HCT116 (cell line): ENCODE data around the gene GORASP1. TPM values are rescaled to one million over a fixed set of nuclear protein-coding genes. Genes with fewer than 3 reads are reported as not detected.

ENCODE experiments used
- ATAC-seq: fragments of 200-7000 bp; cut with Tn5 transposase; 2 replicates; pipeline ENCODE4 v1.9.1; 2020; ENCODE audit warnings: mild to moderate bottlenecking, moderate library complexity
- BruUV-seq: library from RNA; stranded (reverse); fragments of 400-500 nt; replicated peaks from 2 replicates; lab custom pipeline; 2021; lab: Mats Ljungman, UMichigan
- CTCF ChIA-PET: fragments of 300-600 bp; sonication (Branson Sonifier 250); formaldehyde crosslinking; loops from one replicate; lab custom pipeline; 2021; ENCODE audit warnings: antibody characterized with exemption; lab: Charles Lee
- POLR2A ChIA-PET: fragments of 300-600, 350-600 bp; sonication (Branson Sonifier 250); formaldehyde crosslinking; loops from one replicate; lab custom pipeline; 2021; ENCODE audit warnings: antibody characterized with exemption; lab: Charles Lee
- RAD21 ChIA-PET, 2 experiments: fragments of 300-600 bp; sonication (Branson Sonifier 250); formaldehyde crosslinking; loops; one replicate each; lab custom pipeline; 2023; ENCODE audit warnings: low total read pairs in 2 of 2; ENCODE audit not compliant: uncharacterized antibody in 2 of 2, unreplicated experiment in 2 of 2, low non-redundant PET in 1 of 2; lab: Charles Lee
- DNase-seq: peaks from one replicate; pipeline ENCODE4 v3.0.0-alpha.2; 2010; ENCODE audit warnings: low read depth, low spot score
- H2AFZ ChIP-seq: fragments of 200-600 bp; shearing (Covaris generic), sonication (generic); 2 replicates; pipeline ENCODE4 v1.6.1; 2017; ENCODE audit warnings: low read depth, mixed run types, mixed read lengths, antibody characterized with exemption, low read length; ENCODE audit not compliant: poor library complexity, severe bottlenecking
- H3K27ac ChIP-seq: 2 replicates; pipeline ENCODE4 v1.5.1; 2012; ENCODE audit warnings: low read depth, low read length
- H3K27me3 ChIP-seq: fragments of 200-600 bp; sonication (generic); 2 replicates; pipeline ENCODE4 v1.6.1; 2016; ENCODE audit warnings: mixed run types, low read length, mixed read lengths; ENCODE audit not compliant: insufficient read depth
- H3K36me3 ChIP-seq, 2 experiments: fragments of 200-500 bp in 1 of 2; fragments of 200-600 bp in 1 of 2; sonication (Bioruptor generic) in 1 of 2; sonication (generic) in 1 of 2; 2 replicates each; pipeline versions ENCODE4 v1.5.1 to v1.6.1; 2014 to 2016; ENCODE audit warnings: low read length in 2 of 2, inconsistent platforms in 1 of 2, mixed read lengths in 1 of 2, mixed run types in 1 of 2; ENCODE audit not compliant: insufficient read depth in 2 of 2, control insufficient read depth in 1 of 2
- H3K4me1 ChIP-seq, 2 experiments: fragments of 200-600 bp in 1 of 2; sonication (generic) in 1 of 2; 2 replicates each; pipeline versions ENCODE4 v1.5.1 to v1.6.1; 2012 to 2017; ENCODE audit warnings: low read length in 2 of 2, inconsistent platforms in 1 of 2, mild to moderate bottlenecking in 1 of 2, mixed read lengths in 1 of 2, mixed run types in 1 of 2, moderate library complexity in 1 of 2; ENCODE audit not compliant: insufficient read depth in 2 of 2, control insufficient read depth in 1 of 2
- H3K4me2 ChIP-seq: fragments of 200-600 bp; sonication (generic); 2 replicates; pipeline ENCODE4 v1.6.1; 2017; ENCODE audit warnings: mixed run types, low read length, mixed read lengths
- H3K4me3 ChIP-seq, 2 experiments: fragments of 200-600 bp in 1 of 2; sonication (generic) in 1 of 2; replicated peaks in 1 of 2; 2 replicates each; pipeline ENCODE4 v1.5.1; 2011 to 2016; ENCODE audit warnings: low read length in 2 of 2, control low read depth in 1 of 2, low read depth in 1 of 2, mild to moderate bottlenecking in 1 of 2, mixed read lengths in 1 of 2, mixed run types in 1 of 2
- H3K79me2 ChIP-seq: fragments of 200-600 bp; sonication (generic); 2 replicates; pipeline ENCODE4 v1.6.1; 2017; ENCODE audit warnings: mild to moderate bottlenecking, mixed run types, low read length, moderate library complexity, mixed read lengths; ENCODE audit not compliant: insufficient read depth
- H3K9ac ChIP-seq: fragments of 200-600 bp; sonication (generic); 2 replicates; pipeline ENCODE4 v1.6.1; 2016; ENCODE audit warnings: low read length, mixed read lengths
- H3K9me2 ChIP-seq: fragments of 200-600 bp; sonication (generic), shearing (Covaris generic); 2 replicates; pipeline ENCODE4 v1.6.1; 2017; ENCODE audit warnings: mixed run types, mild to moderate bottlenecking, moderate library complexity; ENCODE audit not compliant: insufficient read depth
- H3K9me3 ChIP-seq, 2 experiments: fragments of 200-500 bp in 1 of 2; fragments of 200-600 bp in 1 of 2; sonication (Bioruptor generic) in 1 of 2; sonication (generic) in 1 of 2; 2 replicates each; pipeline ENCODE4 v1.6.1; 2014 to 2017; ENCODE audit warnings: low read length in 2 of 2, mixed read lengths in 2 of 2, inconsistent platforms in 1 of 2, low read depth in 1 of 2, mild to moderate bottlenecking in 1 of 2, mixed run types in 1 of 2, moderate library complexity in 1 of 2; ENCODE audit not compliant: control insufficient read depth in 1 of 2, insufficient read depth in 1 of 2
- H4K20me1 ChIP-seq: fragments of 200-600 bp; sonication (generic), shearing (Covaris generic); 2 replicates; pipeline ENCODE4 v1.6.1; 2017; ENCODE audit warnings: mixed run types, mild to moderate bottlenecking, moderate library complexity; ENCODE audit not compliant: insufficient read depth
- CBX3 ChIP-seq: IDR thresholded peaks from 2 replicates; pipeline ENCODE4 v1.6.1; 2012; ENCODE audit warnings: low read depth
- EGR1 ChIP-seq: IDR thresholded peaks from 2 replicates; pipeline ENCODE4 v1.6.1; 2012; ENCODE audit warnings: low read depth
- EZH2phosphoT487 ChIP-seq: fragments of 200-600 bp; IDR thresholded peaks from 2 replicates; pipeline ENCODE4 v1.6.1; 2018; ENCODE audit warnings: antibody characterized with exemption, borderline replicate concordance
- POLR2AphosphoS5 ChIP-seq: IDR thresholded peaks from 2 replicates; pipeline ENCODE4 v1.6.1; 2011; ENCODE audit warnings: mild to moderate bottlenecking, low read depth, low read length, moderate library complexity
- RAD21 ChIP-seq: IDR thresholded peaks from 2 replicates; pipeline ENCODE4 v1.6.1; 2012; ENCODE audit warnings: low read depth, mild to moderate bottlenecking
- SIN3A ChIP-seq: IDR thresholded peaks from 2 replicates; pipeline ENCODE4 v1.6.1; 2012; ENCODE audit warnings: low read depth
- SP1 ChIP-seq: IDR thresholded peaks from 2 replicates; pipeline ENCODE4 v1.6.1; 2012; ENCODE audit warnings: low read depth
- TCF7L2 ChIP-seq: IDR thresholded peaks from 2 replicates; pipeline ENCODE4 v1.7.0; 2011; ENCODE audit warnings: borderline replicate concordance, inconsistent platforms; ENCODE audit not compliant: insufficient read depth, insufficient read length; ENCODE audit errors: extremely low read depth
- ZFX ChIP-seq: fragments of 450-650 bp; IDR thresholded peaks from 2 replicates; pipeline ENCODE4 v1.6.1; 2017
- ZNF274 ChIP-seq: fragments of 200-500 bp; sonication (Bioruptor generic); IDR thresholded peaks from 2 replicates; pipeline ENCODE4 v1.6.1; 2014; ENCODE audit warnings: mild to moderate bottlenecking, low read depth, low read length, inconsistent platforms
- intact Hi-C: fragments of 100-400 bp; cut with micrococcal nuclease; formaldehyde crosslinking; loops from 2 replicates; pipeline ENCODE4 v1.10.0; 2022
- total RNA-seq: library from RNA; stranded (reverse); gene quantifications from one replicate; pipeline ENCODE4 v1.2.1, GENCODE V29; 2021; ENCODE audit not compliant: unreplicated experiment
- TF ChIP-seq, protein P1 (sequence below), 3 experiments: fragments of 200-600 bp in 1 of 3; sonication (generic) in 1 of 3; IDR thresholded peaks in 2 of 3; conservative IDR thresholded peaks in 1 of 3; 2 replicates each; pipeline ENCODE4 v1.5.1; 2012 to 2017; ENCODE audit warnings: low read depth in 2 of 3, low read length in 2 of 3, antibody characterized with exemption in 1 of 3, borderline replicate concordance in 1 of 3, control low read depth in 1 of 3, mild to moderate bottlenecking in 1 of 3, mixed read lengths in 1 of 3, mixed run types in 1 of 3, moderate library complexity in 1 of 3; ENCODE audit not compliant: insufficient read depth in 1 of 3
- TF ChIP-seq, protein P2 (sequence below): IDR thresholded peaks from 2 replicates; pipeline ENCODE4 v1.6.1; 2012
- TF ChIP-seq, protein P3 (sequence below): IDR thresholded peaks from 2 replicates; pipeline ENCODE4 v1.6.1; 2012; ENCODE audit warnings: low read depth

Gene GORASP1
- total RNA-seq, 1 experiment from 2014 or later: 38.8 TPM

DNA sequence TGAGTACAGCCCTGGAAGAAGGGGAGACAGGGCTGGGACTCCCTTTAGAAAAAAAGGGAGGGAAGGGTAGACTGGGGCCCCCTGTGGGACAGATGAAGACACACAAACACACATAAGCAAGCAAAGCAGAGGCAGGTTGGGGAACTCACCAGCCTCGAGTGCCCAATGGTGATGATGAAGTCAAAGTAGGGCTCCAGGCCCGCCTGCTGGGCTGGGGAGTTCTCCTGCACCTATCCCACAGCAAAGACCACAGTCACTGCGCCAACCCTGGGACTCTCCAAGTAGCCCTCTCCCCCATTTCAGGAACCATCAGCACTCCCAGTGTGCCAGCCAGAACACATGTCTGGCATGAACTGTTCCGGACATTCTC lies 4.1 kb downstream of the GORASP1 start:
- H3K79me2 ChIP-seq: peaks cover 19% of the 10 kb centered on the region; the same call in 1 of the 2 replicates
- peaks cover 14 to 21% of the 10 kb centered on the region in 2 experiments for H3K4me1 ChIP-seq
- TF ChIP-seq, protein P1, sequence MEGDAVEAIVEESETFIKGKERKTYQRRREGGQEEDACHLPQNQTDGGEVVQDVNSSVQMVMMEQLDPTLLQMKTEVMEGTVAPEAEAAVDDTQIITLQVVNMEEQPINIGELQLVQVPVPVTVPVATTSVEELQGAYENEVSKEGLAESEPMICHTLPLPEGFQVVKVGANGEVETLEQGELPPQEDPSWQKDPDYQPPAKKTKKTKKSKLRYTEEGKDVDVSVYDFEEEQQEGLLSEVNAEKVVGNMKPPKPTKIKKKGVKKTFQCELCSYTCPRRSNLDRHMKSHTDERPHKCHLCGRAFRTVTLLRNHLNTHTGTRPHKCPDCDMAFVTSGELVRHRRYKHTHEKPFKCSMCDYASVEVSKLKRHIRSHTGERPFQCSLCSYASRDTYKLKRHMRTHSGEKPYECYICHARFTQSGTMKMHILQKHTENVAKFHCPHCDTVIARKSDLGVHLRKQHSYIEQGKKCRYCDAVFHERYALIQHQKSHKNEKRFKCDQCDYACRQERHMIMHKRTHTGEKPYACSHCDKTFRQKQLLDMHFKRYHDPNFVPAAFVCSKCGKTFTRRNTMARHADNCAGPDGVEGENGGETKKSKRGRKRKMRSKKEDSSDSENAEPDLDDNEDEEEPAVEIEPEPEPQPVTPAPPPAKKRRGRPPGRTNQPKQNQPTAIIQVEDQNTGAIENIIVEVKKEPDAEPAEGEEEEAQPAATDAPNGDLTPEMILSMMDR (IDR thresholded peaks at IDR 0.05 in 2 of 3, conservative IDR thresholded peaks at IDR 0.05 in 1 of 3; ENCODE audit: borderline replicate concordance in 1 of 3, insufficient read depth in 1 of 3, low read depth in 2 of 3, low read length in 2 of 3): peak in 2 of 3 experiments; percentile 21 to 27; a peak in 2 of 6 replicates
- no peak for TF ChIP-seq CBX3
- peaks cover 6 to 10% of the 10 kb centered on the region in 2 experiments; a peak in 3 of 4 replicates for H3K36me3 ChIP-seq
- no peak overlapping the region for H3K27ac ChIP-seq
- H3K9me3 ChIP-seq: no peaks in the 10 kb centered on the region
- no peaks in the 10 kb centered on the region for H4K20me1 ChIP-seq
- ChIA-PET RAD21 (no interaction called here), CTCF (interaction anchor here (1.5 kb wide), 1 partner anchor 185 kb away, joined by 5 read pairs; no protein-coding TSS in a partner anchor), POLR2A (no interaction called here)
- H3K4me2 ChIP-seq: no peak overlapping the region
- no peak for ATAC-seq
- no TSS peak for BruUV-seq
- H2AFZ ChIP-seq: no peak overlapping the region
- no peak overlapping the region for H3K4me3 ChIP-seq
- intact Hi-C loops: loop anchor here (5.0 kb wide), 1 partner anchor 79 kb away; no protein-coding TSS in a partner anchor
- no peaks in the 10 kb centered on the region for H3K9me2 ChIP-seq
- no peaks in the 10 kb centered on the region for H3K27me3 ChIP-seq
- DNase-seq: no peak
- no peak overlapping the region for H3K9ac ChIP-seq

DNA sequence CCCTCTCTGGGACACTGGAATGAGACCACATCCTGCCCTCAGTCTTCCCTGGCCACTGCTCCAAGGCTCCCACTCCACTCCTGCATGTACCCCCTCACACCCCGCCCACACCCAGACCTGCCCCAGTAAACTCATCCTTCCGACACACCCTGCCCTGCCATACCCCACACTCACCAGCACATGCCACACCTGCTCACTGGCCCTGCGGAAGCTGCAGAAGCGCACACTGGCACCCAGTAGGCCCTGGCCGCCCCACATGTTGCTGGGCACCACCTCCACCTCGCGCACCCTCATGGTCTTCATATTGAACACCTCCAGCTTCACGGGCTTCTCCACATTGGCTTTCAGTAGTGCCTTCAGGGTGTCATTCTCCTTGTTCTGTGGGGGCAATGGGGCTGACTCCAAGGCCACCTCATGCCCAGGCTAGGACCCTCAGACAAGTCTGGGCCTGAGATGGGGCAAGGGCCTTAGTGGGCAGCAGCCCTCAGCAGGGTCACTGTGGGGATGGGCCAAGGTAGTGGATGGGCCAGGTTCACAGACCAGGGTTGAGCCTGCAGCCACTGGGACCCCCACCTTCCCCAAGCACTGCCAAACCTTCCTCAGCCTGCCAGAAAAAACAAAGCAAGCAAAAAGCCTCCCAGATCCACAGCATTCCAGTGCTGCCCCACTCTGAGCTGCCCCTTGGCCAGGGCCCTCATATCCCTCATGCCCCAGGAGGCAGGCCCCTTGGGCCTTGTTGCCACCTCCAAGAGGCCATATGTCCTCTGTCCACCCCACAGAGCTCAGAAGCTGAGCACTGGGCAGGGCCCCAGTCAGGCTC lies 4.7 kb downstream of the GORASP1 start:
- ChIA-PET RAD21 (no interaction called here), CTCF (interaction anchor here (1.5 kb wide), 1 partner anchor 186 kb away, joined by 5 read pairs; no protein-coding TSS in a partner anchor), POLR2A (no interaction called here)
- Histone ChIP-seq H3K9me2 (no peaks in the 10 kb centered on the region), H3K4me3 (no peak overlapping the region), H4K20me1 (no peaks in the 10 kb centered on the region), H3K36me3 (peaks cover 6 to 10% of the 10 kb centered on the region in 2 experiments; a peak in 3 of 4 replicates), H3K79me2 (peaks cover 19% of the 10 kb centered on the region; the same call in 1 of the 2 replicates), H3K4me2 (no peak overlapping the region), H3K27me3 (no peaks in the 10 kb centered on the region), H3K9ac (no peak overlapping the region), H3K9me3 (no peaks in the 10 kb centered on the region), H3K27ac (no peak overlapping the region), H2AFZ (no peak overlapping the region), H3K4me1 (peaks cover 10 to 15% of the 10 kb centered on the region in 2 experiments)
- no TSS peak for BruUV-seq
- intact Hi-C loops: loop anchor here (5.0 kb wide), 1 partner anchor 80 kb away; no protein-coding TSS in a partner anchor
- ATAC-seq (no peak), DNase-seq (no peak)
- TF ChIP-seq, protein P2, sequence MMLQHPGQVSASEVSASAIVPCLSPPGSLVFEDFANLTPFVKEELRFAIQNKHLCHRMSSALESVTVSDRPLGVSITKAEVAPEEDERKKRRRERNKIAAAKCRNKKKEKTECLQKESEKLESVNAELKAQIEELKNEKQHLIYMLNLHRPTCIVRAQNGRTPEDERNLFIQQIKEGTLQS: no peak
- TF ChIP-seq TCF7L2: no peak
- TF ChIP-seq POLR2AphosphoS5: no peak
- no peak for TF ChIP-seq EZH2phosphoT487
- no peak for TF ChIP-seq SP1
- no peak for TF ChIP-seq RAD21
- TF ChIP-seq EGR1: no peak
- TF ChIP-seq, protein P3, sequence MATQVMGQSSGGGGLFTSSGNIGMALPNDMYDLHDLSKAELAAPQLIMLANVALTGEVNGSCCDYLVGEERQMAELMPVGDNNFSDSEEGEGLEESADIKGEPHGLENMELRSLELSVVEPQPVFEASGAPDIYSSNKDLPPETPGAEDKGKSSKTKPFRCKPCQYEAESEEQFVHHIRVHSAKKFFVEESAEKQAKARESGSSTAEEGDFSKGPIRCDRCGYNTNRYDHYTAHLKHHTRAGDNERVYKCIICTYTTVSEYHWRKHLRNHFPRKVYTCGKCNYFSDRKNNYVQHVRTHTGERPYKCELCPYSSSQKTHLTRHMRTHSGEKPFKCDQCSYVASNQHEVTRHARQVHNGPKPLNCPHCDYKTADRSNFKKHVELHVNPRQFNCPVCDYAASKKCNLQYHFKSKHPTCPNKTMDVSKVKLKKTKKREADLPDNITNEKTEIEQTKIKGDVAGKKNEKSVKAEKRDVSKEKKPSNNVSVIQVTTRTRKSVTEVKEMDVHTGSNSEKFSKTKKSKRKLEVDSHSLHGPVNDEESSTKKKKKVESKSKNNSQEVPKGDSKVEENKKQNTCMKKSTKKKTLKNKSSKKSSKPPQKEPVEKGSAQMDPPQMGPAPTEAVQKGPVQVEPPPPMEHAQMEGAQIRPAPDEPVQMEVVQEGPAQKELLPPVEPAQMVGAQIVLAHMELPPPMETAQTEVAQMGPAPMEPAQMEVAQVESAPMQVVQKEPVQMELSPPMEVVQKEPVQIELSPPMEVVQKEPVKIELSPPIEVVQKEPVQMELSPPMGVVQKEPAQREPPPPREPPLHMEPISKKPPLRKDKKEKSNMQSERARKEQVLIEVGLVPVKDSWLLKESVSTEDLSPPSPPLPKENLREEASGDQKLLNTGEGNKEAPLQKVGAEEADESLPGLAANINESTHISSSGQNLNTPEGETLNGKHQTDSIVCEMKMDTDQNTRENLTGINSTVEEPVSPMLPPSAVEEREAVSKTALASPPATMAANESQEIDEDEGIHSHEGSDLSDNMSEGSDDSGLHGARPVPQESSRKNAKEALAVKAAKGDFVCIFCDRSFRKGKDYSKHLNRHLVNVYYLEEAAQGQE: no peak
- TF ChIP-seq ZNF274: no peak
- no peak for TF ChIP-seq SIN3A
- no peak for TF ChIP-seq CBX3
- no peak for TF ChIP-seq ZFX
